ENCODE data around the gene SNX3.

The SNX3 gene

DNA sequence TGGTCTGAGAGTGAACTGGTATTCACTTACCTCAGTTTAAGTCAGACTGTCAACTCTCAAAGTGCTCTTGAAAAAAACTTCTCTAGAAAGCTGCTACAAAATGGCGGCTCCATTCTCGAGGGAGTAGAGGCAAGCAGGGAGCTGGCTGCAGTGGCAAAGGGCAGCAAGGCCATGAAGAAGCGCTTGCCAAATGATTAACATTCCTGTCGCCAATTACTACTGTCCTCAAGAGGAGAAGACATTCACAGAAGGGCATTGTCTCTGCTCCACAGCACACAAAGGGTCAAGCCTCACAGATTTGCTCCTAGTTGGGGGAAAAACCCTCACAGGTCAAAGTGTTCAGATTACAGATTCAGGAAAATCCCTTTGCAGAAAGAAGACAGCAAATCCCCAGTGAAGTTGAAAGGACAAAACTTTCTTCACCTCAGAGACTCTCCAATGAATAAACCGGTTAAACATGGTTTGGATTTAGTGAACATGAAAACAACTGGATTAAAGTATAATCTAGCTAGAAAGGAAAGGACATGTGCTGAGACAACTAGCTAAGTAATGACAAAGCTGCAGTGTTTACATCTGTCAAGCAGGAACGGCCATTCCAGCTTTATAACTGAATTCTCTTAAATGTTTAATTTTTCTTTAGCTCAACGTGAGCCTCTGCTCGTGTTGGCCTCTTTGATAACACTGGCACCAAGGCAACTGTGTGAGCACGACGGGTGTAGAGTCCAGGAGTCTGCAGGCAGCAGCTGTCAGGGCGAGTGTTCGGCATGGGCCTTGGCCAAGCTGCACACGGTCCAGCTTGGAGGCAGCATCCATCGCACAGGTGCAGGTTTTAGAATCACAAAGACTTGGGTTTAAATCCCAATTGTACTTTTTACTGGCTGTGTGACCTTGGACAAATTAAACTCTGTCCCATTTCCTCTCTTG lies 57.4 kb downstream of the SNX3 start:
- no peak for DNase-seq

DNA sequence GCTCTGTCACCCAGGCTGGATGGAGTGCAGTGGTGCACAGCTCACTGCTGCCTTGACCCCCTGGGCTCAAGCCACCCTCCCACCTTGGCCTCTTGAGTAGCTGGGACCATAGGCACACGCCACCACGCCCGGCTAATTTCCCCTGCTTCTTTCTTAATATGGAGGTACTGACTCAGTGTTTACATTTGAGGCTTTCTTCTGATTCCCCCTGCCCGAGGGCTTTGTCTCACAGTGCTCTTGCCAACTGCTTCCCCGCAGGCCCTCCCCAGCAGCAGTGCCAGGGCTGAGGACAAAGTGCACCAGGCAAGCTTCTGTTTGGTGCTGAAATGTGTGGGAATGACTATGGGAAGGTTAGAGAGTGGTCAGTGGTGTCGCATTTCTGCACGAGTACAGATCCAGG lies 60.2 kb downstream of the SNX3 start:
- DNase-seq: no peak

GRCh38 chr6:108200186-108200585 lies 60.7 kb downstream of the SNX3 start:
- DNase-seq: no peak

- no peak for DNase-seq
Observed at GRCh38 chr6:108198761-108199498, 61.9 kb downstream of the SNX3 start.

- DNase-seq: no peak
Observed at GRCh38 chr6:108195209-108195608, 65.6 kb downstream of the SNX3 start.

GRCh38 chr6:108194503-108194902 lies 66.3 kb downstream of the SNX3 start:
- no peak for DNase-seq

DNA sequence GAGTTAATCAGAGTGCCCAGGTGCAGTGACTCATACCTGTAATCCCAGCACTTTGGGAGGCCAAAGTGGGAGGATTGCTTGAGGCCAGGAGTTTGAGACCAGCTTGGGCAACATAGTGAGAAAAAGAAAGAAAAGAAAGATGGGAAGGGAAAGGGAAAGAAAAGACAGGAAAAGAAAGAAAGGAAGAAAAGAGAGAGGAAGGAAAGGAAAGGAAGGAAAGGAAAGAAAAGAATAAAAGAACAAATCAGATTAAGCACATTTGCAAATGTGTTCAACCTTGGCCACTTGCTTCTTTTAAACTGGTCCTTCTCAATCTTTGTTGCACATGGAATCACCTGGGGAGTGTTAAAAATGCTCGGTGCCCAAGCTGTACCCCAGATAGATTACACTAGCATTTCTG lies 67.0 kb downstream of the SNX3 start:
- DNase-seq: no peak

- DNase-seq: no peak
Observed at GRCh38 chr6:108193131-108193530, 67.7 kb downstream of the SNX3 start.

- DNase-seq: no peak
Observed at GRCh38 chr6:108187519-108187918, 73.3 kb downstream of the SNX3 start.

DNA sequence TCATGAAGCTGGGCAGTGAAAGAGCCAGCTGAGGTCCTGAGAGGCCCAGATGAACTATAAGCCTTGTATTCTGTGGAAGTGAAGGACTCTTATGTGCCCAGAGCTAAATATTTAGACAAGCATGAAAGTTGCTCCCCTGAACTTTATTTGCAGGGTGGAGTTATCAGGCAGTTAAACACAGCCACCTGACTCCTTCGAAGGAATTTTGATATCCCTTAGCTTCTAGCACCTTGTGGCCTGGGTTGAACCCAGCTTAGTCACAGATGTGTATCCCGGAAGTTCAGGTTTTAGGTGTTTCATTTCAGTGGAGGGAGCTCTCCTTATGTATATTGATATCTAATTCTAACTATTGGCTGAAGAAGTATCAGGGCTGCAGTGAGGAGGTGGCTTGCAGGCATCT lies 74.6 kb downstream of the SNX3 start:
- no peak for DNase-seq

- no peak for DNase-seq
Observed at GRCh38 chr6:108180776-108181175, 80.1 kb downstream of the SNX3 start.

DNA sequence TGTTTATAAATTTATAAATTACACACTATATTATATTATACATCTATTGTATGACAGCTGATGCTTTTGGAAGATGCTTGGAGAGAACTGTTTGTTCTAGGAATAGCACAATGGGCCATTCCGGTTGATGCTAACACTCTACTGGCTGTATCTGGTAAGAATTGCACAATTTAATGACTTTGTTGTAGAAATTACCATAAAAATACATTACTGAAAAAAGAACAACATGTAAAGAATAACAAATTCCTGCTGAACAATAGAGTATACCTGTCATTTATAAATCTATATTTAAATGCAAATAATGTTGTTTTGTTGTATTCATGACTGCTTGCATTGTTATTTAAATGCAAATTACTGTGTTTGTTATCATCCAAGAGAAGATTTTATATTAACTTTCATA lies 80.6 kb downstream of the SNX3 start:
- no peak for DNase-seq

DNA sequence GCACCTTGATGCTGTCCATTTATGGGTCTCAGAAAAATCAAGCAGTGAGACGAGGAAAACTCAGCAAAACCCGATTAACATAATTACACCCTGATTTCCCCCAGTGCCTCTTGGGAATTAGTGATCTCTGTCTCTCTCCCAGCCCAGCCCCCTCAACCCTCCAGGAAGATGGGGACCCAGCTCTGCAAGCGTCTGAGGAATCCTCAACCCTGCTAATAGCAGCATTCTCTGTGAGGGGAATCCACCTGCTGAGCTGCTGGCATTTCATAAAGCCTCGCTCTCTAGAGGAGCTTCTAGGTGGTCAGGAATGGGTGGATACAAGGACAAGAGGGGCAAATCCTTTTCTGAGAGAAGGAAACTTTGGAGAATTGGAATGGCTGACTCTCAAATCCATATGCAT lies 81.1 kb downstream of the SNX3 start:
- DNase-seq: no peak

DNA sequence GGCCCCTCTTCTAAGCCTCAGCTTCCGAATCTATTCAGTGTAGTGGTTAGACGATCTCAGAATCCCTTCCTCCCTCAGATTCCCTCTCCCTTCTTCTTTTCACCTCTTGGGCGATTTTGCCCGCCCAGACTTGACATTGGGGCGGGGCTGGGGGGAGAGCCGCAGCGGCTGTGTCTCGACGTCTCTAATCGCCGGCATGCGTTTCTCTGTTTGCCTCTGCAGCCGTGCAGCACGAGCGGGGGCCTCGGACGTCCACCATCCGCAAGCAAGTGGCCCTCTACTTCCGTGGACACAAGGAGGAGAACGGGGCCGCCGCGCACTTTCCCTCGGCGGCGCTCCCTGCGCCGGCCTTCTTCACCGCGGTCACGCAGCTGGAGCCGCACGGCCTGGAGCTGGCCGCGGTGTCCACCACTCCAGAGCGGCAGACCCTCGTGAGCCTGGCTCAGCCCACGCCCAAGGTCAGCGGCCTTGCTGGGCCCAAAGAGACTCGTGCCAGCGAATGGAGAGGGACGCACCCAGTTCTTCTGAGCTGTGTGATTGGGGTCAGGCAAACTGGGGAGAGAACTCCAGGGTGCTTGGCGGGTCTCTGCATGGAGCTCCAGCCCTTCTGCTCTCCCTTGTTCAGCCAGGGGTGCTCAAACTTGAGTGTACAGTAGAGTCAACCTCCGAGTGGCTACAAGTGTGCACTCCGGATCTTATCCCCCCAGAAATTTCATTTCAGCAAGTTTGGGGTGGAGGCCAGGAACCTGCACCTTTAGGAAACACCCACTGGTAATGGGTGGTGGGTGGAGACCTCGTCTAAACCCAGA lies 84.4 kb downstream of the SNX3 start:
- no peak for DNase-seq

GRCh38 chr6:108175592-108176279 lies 85.1 kb downstream of the SNX3 start:
- no peak for DNase-seq

DNA sequence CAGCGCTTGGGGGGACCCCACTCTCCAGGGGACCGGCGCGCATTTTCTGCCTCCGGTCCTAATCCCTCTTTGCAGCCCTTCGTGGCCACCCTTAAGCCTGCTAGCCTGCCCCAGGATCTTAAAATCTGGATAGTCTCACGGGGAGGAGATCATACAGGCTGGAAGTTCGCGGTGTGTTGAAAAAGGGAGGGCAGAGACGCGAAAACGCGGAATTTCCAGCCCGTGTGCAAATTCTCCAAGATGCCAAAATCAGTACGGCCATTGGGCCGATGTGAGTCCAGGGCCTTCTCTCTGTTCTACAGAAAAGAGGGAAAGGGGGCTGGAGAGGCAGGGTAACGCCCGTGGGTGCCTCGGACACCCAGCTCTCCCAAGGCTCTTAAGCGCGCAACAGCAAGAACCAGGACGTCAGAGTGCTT lies 85.7 kb downstream of the SNX3 start:
- no peak for DNase-seq

- no peak for DNase-seq
Observed at GRCh38 chr6:108174371-108175175, 86.3 kb downstream of the SNX3 start.

DNA sequence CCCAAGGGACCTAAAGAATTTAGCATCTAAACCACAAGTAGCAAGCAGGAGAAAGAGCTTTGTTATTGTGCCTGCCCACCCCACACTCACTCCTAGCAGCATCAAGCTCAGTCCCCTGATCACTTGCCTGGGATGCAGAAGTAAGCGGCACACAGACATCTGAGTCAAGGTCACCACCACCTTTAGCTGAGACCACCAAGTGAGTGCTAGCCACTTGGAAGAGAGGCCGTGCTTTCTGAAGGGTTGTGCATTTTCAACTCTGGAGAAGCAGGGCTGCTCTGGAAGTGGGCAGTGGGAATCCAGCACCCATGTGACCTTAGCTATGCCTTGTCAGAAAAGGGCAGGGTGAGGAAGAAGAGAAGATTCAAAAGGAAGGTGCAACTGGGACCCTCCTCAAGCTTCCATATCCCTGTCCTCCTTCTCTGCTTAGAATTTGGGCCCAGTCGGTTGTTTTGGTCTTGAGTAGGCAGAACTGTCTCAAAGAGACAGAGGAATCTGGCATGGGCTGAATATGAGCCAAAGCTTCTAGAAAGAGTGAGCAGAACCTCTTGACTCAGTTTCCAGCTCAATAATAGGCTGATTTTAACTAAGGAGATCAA lies 88.8 kb downstream of the SNX3 start:
- no peak for DNase-seq

- DNase-seq: no peak
Observed at GRCh38 chr6:108171291-108171917, 89.4 kb downstream of the SNX3 start.

- DNase-seq: no peak
Observed at GRCh38 chr6:108170332-108171290, 90.2 kb downstream of the SNX3 start.

All from activated CD4-positive, CD25-positive, alpha-beta regulatory T cell (primary cell).